ENCODE measurements around the gene PLAC9. TPM values are rescaled to one million over a fixed set of nuclear protein-coding genes. Genes with fewer than 3 reads are reported as not detected.

Gene PLAC9
- polyA plus RNA-seq, 1 experiment, result 19.3 TPM

DNA sequence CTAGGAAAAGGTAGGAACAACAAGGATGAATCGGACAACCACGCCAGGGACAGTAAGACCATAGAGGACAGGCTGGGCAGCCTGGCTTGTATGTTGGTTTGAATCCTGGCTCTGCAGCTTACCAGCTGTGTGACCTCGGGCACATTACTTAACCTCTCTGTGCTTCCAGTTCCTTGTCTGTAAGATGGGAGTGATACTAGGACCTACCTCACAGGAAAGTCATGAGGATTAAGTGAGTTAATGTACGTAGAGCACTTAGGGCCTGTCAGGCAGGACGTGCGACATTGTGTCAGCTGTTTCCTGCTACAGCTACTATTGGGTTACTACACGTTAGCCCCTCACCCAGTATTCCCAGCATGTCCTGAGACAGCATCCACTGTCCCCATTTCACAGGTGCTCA lies 32.1 kb downstream of the PLAC9 start:
- TF ChIP-seq, protein P1, sequence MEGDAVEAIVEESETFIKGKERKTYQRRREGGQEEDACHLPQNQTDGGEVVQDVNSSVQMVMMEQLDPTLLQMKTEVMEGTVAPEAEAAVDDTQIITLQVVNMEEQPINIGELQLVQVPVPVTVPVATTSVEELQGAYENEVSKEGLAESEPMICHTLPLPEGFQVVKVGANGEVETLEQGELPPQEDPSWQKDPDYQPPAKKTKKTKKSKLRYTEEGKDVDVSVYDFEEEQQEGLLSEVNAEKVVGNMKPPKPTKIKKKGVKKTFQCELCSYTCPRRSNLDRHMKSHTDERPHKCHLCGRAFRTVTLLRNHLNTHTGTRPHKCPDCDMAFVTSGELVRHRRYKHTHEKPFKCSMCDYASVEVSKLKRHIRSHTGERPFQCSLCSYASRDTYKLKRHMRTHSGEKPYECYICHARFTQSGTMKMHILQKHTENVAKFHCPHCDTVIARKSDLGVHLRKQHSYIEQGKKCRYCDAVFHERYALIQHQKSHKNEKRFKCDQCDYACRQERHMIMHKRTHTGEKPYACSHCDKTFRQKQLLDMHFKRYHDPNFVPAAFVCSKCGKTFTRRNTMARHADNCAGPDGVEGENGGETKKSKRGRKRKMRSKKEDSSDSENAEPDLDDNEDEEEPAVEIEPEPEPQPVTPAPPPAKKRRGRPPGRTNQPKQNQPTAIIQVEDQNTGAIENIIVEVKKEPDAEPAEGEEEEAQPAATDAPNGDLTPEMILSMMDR (IDR thresholded peaks at IDR 0.05; ENCODE audit: insufficient read depth, low read depth, low read length), result no peak
- Histone ChIP-seq H3K36me3 (ENCODE audit: control insufficient read depth, insufficient read depth, low read length) (peaks cover 49% of the 10 kb centered on the region), H3K4me3 (ENCODE audit: low read depth, low read length) (no peak overlapping the region), H3K27me3 (ENCODE audit: control insufficient read depth, insufficient read depth, low read length) (no peaks in the 10 kb centered on the region)
- POLR2A ChIA-PET, result no interaction called here
- CTCF ChIA-PET, result interaction anchor here (1.3 to 3.7 kb wide), 2 partner anchors 12 to 20 kb away, joined by 4 to 15 read pairs; no protein-coding TSS in a partner anchor
- no peak for DNase-seq (ENCODE audit: low read depth)

DNA sequence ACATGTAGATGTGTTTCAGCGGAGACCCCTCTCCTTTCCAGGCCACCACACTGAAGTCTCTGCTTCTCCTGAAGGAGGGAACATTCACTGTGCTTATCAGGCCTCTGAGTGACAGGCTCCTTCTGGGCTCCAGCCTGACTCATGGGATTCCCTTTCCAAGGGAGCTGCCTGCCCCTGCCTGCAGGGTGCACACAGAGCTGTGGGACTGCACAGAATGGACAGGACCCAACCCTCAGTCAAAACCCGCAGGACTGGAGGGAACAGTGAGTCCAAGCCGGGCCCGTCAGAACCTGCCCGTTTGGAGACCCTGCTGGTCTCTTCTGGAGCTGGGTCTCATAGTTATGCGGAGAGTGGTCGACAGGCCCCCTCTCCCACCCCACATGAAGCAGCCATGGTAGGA lies 32.6 kb downstream of the PLAC9 start:
- TF ChIP-seq, protein P1 (IDR thresholded peaks at IDR 0.05; ENCODE audit: insufficient read depth, low read depth, low read length), result peak; percentile 34; the same call in 1 of the 2 replicates
- CTCF ChIA-PET, result interaction anchor here (0.6 to 3.7 kb wide), 4 partner anchors 8 to 43 kb away, joined by 3 to 15 read pairs (median 4); no protein-coding TSS in a partner anchor
- peaks cover 50% of the 10 kb centered on the region for H3K36me3 ChIP-seq (ENCODE audit: control insufficient read depth, insufficient read depth, low read length)
- H3K4me3 ChIP-seq (ENCODE audit: low read depth, low read length), result no peak overlapping the region
- no peaks in the 10 kb centered on the region for H3K27me3 ChIP-seq (ENCODE audit: control insufficient read depth, insufficient read depth, low read length)
- POLR2A ChIA-PET, result no interaction called here
- DNase-seq (ENCODE audit: low read depth), result no peak

DNA sequence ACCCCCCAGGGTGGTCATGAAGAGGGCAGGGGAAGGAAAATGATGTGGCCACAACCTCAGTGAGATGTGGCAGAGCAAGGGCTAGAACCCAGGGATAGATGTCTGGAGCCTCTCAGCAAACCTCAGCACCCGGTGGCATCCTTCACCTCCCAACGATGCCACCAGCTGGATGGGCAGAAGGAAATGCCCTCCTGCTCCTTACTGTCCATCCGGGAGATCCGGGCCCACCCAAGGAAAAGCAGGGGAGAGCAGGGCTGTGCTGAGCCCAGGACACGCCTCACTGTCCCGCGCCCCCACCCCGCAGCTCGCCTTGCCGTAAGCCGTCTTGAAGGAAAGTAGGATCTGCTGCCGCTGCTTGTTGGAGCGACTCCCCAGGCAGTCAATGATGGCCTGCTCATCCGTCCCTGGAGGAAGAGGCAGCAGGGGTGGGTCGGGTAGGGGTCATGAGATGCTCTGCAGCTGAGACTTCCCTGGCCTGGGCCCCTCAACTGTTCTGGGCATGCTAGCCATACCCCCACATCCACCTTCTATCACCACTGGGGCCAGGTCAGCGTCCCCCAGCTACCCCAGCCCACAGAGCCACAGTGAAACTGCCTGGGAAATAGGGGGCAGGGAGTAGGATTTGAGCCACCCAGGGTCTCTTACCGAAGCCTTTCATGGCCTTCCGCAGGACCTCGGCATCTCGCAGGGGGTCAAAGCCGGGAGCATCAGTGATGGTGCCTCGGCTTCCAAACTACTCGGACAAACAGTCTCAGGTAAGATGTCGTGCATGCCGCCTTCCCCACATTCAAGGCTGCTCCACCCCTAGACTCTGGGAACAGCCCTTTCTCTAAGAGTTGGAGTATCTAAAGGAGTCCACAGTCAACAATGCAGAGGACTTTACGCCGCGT lies 34.3 kb downstream of the PLAC9 start:
- H3K27me3 ChIP-seq (ENCODE audit: control insufficient read depth, insufficient read depth, low read length), result no peaks in the 10 kb centered on the region
- DNase-seq (ENCODE audit: low read depth), result no peak
- ChIA-PET CTCF (interaction anchor here (1.2 kb wide), 1 partner anchor 10 kb away, joined by 3 read pairs; no protein-coding TSS in a partner anchor), POLR2A (no interaction called here)
- TF ChIP-seq, protein P1 (IDR thresholded peaks at IDR 0.05; ENCODE audit: insufficient read depth, low read depth, low read length), result no peak
- H3K36me3 ChIP-seq (ENCODE audit: control insufficient read depth, insufficient read depth, low read length), result peaks cover 54% of the 10 kb centered on the region
- H3K4me3 ChIP-seq (ENCODE audit: low read depth, low read length), result no peak overlapping the region

DNA sequence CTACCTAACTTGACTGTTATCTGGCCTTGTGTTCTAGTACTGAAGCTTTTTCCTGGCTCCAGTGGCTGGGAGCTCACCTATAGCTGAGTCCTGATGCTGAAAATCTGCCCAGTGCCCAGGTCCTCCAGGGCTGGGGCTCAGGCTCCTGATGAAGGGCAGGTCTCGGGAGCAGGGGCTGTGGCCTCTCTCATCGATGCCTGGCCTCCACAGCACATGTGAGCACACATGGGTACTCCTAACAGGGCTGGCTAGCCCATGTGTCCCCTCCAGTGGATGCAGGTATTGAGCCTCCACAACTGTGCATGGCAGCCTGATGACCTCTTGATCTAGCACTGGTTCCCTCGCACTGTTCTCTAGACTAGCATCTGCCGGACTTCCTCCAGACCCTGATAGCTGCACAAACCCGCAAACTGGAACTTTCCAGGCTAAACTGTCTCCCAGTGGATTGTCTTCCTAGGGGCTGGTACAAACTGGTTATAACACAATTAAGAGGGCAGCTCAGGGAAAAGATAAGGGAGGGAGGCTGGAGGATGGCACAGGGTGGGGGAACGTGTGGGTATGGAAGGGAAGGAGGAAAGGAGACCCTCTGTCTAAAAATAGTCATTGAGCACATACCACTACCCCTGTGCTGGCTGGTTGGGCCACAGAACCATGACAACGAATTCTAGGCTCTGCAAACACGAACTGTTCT lies 35.1 kb downstream of the PLAC9 start:
- CTCF ChIA-PET, result interaction anchor here (1.0 to 1.5 kb wide), 3 partner anchors 9 to 12 kb away, joined by 3 to 5 read pairs (median 4); no protein-coding TSS in a partner anchor
- TF ChIP-seq, protein P1 (IDR thresholded peaks at IDR 0.05; ENCODE audit: insufficient read depth, low read depth, low read length), result no peak
- POLR2A ChIA-PET, result no interaction called here
- Histone ChIP-seq H3K36me3 (ENCODE audit: control insufficient read depth, insufficient read depth, low read length) (peaks cover 53% of the 10 kb centered on the region), H3K4me3 (ENCODE audit: low read depth, low read length) (no peak overlapping the region), H3K27me3 (ENCODE audit: control insufficient read depth, insufficient read depth, low read length) (no peaks in the 10 kb centered on the region)
- no peak for DNase-seq (ENCODE audit: low read depth)

DNA sequence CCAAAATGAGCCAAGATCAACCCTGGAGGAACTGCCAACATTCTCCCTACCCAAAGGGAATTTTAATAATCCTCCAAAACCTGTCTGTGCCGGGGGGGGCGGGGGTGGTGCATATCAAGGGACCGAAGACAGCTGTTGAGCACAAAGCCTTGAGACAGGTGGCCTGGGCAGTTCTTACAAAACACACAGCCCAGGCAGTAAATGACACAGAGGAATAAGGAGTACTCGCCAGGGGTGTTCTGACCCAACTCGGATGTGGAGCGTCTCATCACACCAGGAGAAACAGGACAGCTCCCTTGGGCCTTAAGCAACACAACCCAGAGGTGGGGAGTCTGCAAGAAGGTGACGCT lies 35.6 kb downstream of the PLAC9 start:
- POLR2A ChIA-PET, result no interaction called here
- CTCF ChIA-PET, result interaction anchor here (0.5 to 1.5 kb wide), 3 partner anchors 10 to 53 kb away, joined by 3 to 5 read pairs (median 4); no protein-coding TSS in a partner anchor
- H3K27me3 ChIP-seq (ENCODE audit: control insufficient read depth, insufficient read depth, low read length), result no peaks in the 10 kb centered on the region
- peaks cover 55% of the 10 kb centered on the region for H3K36me3 ChIP-seq (ENCODE audit: control insufficient read depth, insufficient read depth, low read length)
- H3K4me3 ChIP-seq (ENCODE audit: low read depth, low read length), result no peak overlapping the region
- TF ChIP-seq, protein P1 (IDR thresholded peaks at IDR 0.05; ENCODE audit: insufficient read depth, low read depth, low read length), result no peak
- no peak for DNase-seq (ENCODE audit: low read depth)

Measured in BJ (cell line).